H1 (cell line): ENCODE data around the gene PCAT7. TPM values are rescaled to one million over a fixed set of nuclear protein-coding genes. Genes with fewer than 3 reads are reported as not detected.

Source experiments
- ASH2L ChIP-seq: fragments of 200-600, 300-600 bp; sonication (generic); IDR thresholded peaks from one replicate; pipeline ENCODE4 v1.7.1; 2017; ENCODE audit warnings: low read length
- CHD2 ChIP-seq: IDR thresholded peaks from 2 replicates; pipeline ENCODE4 v1.6.1; 2012; ENCODE audit warnings: low read length, improper control_type of control experiment
- CTBP2 ChIP-seq: IDR thresholded peaks from 2 replicates; pipeline ENCODE4 v1.7.0; 2011; ENCODE audit warnings: borderline replicate concordance, mild to moderate bottlenecking, moderate library complexity, mixed read lengths, low read length; ENCODE audit not compliant: insufficient read depth, insufficient read length
- E2F6 ChIP-seq: IDR thresholded peaks from 2 replicates; pipeline ENCODE4 v1.6.1; 2012; ENCODE audit warnings: inconsistent platforms
- KDM1A ChIP-seq: fragments of 200-600, 300-600 bp; sonication (generic); IDR thresholded peaks from 2 replicates; pipeline ENCODE4 v1.7.1; 2016; ENCODE audit warnings: mild to moderate bottlenecking, low read length, borderline replicate concordance
- KDM4A ChIP-seq: IDR thresholded peaks from one replicate; pipeline ENCODE4 v1.7.1; 2012; ENCODE audit warnings: low read depth, mild to moderate bottlenecking, moderate library complexity, low read length, inconsistent platforms; ENCODE audit not compliant: severe bottlenecking
- MAFK ChIP-seq: IDR thresholded peaks from 2 replicates; pipeline ENCODE4 v1.6.1; 2012; ENCODE audit warnings: low read depth, mild to moderate bottlenecking, improper control_type of control experiment, low read length
- NANOG ChIP-seq: IDR thresholded peaks from 2 replicates; pipeline ENCODE4 v1.6.1; 2011; ENCODE audit warnings: low read length, low read depth, mild to moderate bottlenecking, inconsistent platforms; ENCODE audit not compliant: insufficient read depth, poor library complexity, severe bottlenecking
- RAD21 ChIP-seq, 2 experiments: IDR thresholded peaks in 1 of 2; conservative IDR thresholded peaks in 1 of 2; 2 replicates each; pipeline ENCODE4 v1.6.1; 2011; ENCODE audit warnings: low read depth in 2 of 2, low read length in 2 of 2, improper control_type of control experiment in 1 of 2, inconsistent platforms in 1 of 2, mild to moderate bottlenecking in 1 of 2, moderate library complexity in 1 of 2
- USF2 ChIP-seq: IDR thresholded peaks from 2 replicates; pipeline ENCODE4 v1.6.1; 2011; ENCODE audit warnings: low read length, improper control_type of control experiment
- polyA plus RNA-seq, 7 experiments: library from polyadenylated mRNA; depleted of rRNA in 3 of 7; stranded (reverse) in 5 of 7; unstranded in 2 of 7; fragments of >200 nt in 5 of 7; fragments of 200-250 nt in 2 of 7; gene quantifications; 1 replicate in 5 of 7; 2 replicates in 1 of 7; 4 replicates in 1 of 7; pipeline versions ENCODE4 v1.2.1 to v1.2.3, GENCODE V29; 2011 to 2013; ENCODE audit warnings: missing spikeins in 2 of 7, mixed read lengths in 2 of 7
- total RNA-seq: library from RNA; stranded (reverse); fragmentation: NEBNext Ultra II Directional; extraction: Animal tissue kit (Norgen Biotek cat#: 25700); gene quantifications from 2 replicates; pipeline ENCODE4 v1.2.1, GENCODE V29; 2021

PCAT7 gene
- total and polyA plus RNA-seq, 2 of the 8 experiments (the other 6 are each of a cell fraction or from before 2014, with no cell fraction given) = 3.2 to 4.1 TPM

GRCh38 chr9:94511134-94511954, 43.5 kb upstream of the PCAT7 start (continued):
- TF ChIP-seq NANOG (no peak), MAFK (no peak), ASH2L (no peak), CTBP2 (no peak), KDM1A (no peak), E2F6 (no peak), USF2 (no peak), CHD2 (no peak), RAD21 (IDR thresholded peaks at IDR 0.05 in 1 of 2, conservative IDR thresholded peaks at IDR 0.05 in 1 of 2; ENCODE audit: low read depth in 2 of 2, low read length in 2 of 2) (no peak), KDM4A (no peak)
